LNCaP clone FGC (cell line): Measurements from ENCODE around the gene TOX3.

ENCODE experiments used
- DNase-seq: peaks from one replicate; pipeline ENCODE4 v3.0.0-alpha.2; 2011; ENCODE audit warnings: low read depth
- H3K4me3 ChIP-seq: 2 replicates; pipeline ENCODE4 v1.5.1; 2011; ENCODE audit warnings: mild to moderate bottlenecking, low read depth, low read length, control low read depth
- TF ChIP-seq, protein P1 (sequence below): IDR thresholded peaks from 2 replicates; pipeline ENCODE4 v1.5.1; 2012; ENCODE audit warnings: mild to moderate bottlenecking; ENCODE audit not compliant: control insufficient read depth, insufficient read depth; ENCODE audit errors: extremely low read depth

Gene TOX3

GRCh38 chr16:52463904-52464303 lies 83.0 kb downstream of the TOX3 start:
- TF ChIP-seq, protein P1, sequence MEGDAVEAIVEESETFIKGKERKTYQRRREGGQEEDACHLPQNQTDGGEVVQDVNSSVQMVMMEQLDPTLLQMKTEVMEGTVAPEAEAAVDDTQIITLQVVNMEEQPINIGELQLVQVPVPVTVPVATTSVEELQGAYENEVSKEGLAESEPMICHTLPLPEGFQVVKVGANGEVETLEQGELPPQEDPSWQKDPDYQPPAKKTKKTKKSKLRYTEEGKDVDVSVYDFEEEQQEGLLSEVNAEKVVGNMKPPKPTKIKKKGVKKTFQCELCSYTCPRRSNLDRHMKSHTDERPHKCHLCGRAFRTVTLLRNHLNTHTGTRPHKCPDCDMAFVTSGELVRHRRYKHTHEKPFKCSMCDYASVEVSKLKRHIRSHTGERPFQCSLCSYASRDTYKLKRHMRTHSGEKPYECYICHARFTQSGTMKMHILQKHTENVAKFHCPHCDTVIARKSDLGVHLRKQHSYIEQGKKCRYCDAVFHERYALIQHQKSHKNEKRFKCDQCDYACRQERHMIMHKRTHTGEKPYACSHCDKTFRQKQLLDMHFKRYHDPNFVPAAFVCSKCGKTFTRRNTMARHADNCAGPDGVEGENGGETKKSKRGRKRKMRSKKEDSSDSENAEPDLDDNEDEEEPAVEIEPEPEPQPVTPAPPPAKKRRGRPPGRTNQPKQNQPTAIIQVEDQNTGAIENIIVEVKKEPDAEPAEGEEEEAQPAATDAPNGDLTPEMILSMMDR, result no peak
- no peak for DNase-seq
- no peak overlapping the region for H3K4me3 ChIP-seq

- DNase-seq, result no peak
- TF ChIP-seq, protein P1, result no peak
- no peak overlapping the region for H3K4me3 ChIP-seq
Observed at GRCh38 chr16:52462816-52463215, 84.1 kb downstream of the TOX3 start.

DNA sequence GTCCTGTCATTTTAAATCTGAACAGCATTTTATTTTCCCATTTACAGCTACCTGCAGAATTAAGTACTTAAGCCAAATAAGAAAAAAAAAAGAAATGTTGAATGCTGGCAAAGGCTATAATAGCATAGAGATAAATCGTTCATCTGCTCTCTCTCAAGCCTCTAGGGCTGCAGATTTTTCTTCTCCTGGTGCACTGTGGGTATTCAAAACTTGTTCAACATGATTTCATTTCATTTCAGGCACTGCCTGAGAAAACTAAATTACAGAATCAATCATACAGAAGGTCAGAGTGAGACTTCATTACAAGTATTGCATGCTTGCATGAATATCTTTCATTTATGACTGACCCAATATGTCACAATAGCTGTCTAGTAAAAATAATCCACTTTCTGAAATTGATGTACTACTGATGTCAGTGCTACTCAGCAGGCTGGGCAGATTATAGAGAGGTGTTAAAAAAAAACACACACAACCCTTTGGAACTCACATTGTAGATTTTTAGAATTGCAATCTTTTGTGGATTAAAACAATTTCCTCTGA lies 86.2 kb downstream of the TOX3 start:
- TF ChIP-seq, protein P1, result no peak
- no peak overlapping the region for H3K4me3 ChIP-seq
- no peak for DNase-seq

DNA sequence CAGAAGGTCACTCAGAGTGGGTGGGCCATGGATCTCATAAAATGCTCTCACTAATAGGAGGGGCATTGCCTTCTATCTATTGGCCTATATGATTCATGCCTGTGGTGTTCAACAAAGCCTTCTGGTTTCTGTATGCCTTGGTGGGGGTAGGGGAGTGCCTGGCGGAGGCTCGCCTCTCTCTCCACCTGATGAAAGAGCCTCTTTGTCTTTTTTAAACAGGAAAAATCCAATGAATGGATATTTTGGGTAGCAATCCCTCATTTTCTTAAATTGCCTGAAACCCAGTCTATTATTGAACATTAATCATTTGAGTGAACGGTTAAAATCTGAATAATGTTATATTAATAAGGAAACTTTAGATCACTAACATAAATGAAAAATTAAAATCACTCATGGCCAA lies 90.6 kb downstream of the TOX3 start:
- no peak overlapping the region for H3K4me3 ChIP-seq
- DNase-seq, result no peak
- TF ChIP-seq, protein P1, result no peak

DNA sequence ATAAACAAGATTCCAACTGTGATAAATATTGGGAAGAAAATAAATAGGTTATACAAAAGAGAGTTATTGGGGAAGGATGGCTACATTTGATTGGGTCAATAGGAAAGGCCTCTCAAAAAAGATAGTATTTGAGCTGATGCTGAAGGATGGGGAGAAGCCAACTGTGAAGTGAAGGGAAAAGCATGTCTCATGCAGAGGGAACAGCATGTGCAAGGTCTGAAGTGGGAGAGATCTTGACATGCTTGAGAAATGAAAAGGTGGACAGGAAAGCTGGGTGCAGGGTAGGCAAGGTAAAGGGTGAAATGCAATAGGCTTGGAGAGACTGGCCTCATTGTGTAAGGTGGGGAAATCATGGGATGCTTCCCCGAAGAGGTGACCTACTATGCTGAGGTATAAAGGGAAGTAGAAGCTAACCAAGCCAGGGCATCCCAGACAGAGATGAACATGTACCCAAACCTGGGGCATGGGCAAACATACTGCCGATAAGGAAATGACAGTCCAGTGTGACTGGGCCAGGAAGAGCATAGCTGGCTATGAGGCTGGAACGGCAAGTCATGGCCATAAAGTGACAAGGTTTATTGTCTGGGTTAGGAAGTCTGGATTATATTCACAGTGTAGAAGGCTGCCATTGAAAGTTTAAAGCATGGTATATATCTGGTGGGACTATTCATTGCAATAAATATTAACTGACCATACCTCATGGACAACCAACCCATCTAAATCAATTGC lies 91.2 kb downstream of the TOX3 start:
- H3K4me3 ChIP-seq, result no peak overlapping the region
- DNase-seq, result no peak

GRCh38 chr16:52453644-52454043 lies 93.3 kb downstream of the TOX3 start:
- TF ChIP-seq, protein P1, result no peak
- DNase-seq, result no peak
- no peak overlapping the region for H3K4me3 ChIP-seq

More for the DNA sequence above, 91.2 kb downstream of the TOX3 start:
- TF ChIP-seq, protein P1, result no peak
